ENCODE measurements around the gene CACNA1E. TPM values are rescaled to one million over a fixed set of nuclear protein-coding genes. Genes with fewer than 3 reads are reported as not detected.

Gene CACNA1E
- total and polyA plus RNA-seq, 2 of the 13 experiments (the other 11 are each of a cell fraction or from before 2014, with no cell fraction given) = not detected

- ATAC-seq (no peak), FAIRE-seq (no peak), DNase-seq (ENCODE audit: low spot score) (no peak)
- no peaks in the 10 kb centered on the region for H3K79me2 ChIP-seq (ENCODE audit: insufficient read depth, low read length)
- H4K20me1 ChIP-seq (ENCODE audit: insufficient read depth, low read length) = no peaks in the 10 kb centered on the region
- H2AFZ ChIP-seq (ENCODE audit: low read length) = no peak overlapping the region
- H3K4me1 ChIP-seq (ENCODE audit: insufficient read depth, low read length) = no peaks in the 10 kb centered on the region
- WGBS (ENCODE audit: low lambda C conversion rate) = 1% methylated on average over 3 of the region's 3 CpGs
- in situ Hi-C loops (cut with HindIII; ENCODE audit: extremely low pct_ligation_motif_present, low pct_unique_long_range_greater_than_20kb) (no loop called here), intact Hi-C loops (cut with micrococcal nuclease; ENCODE audit: unreplicated experiment) (no loop called here)
- no TSS peak for BruUV-seq (replicated peaks)
- no peak overlapping the region for H3K9ac ChIP-seq (ENCODE audit: insufficient read depth, low read depth, low read length)
- H3K4me2 ChIP-seq (ENCODE audit: low read depth, low read length) = no peak overlapping the region
- H3K9me3 ChIP-seq (ENCODE audit: low read length) = no peaks in the 10 kb centered on the region
- no peak overlapping the region for H3K27ac ChIP-seq (ENCODE audit: extremely low read length, insufficient read depth, low read length)
- ChIA-PET CTCF (ENCODE audit: low intra/inter-chr PET ratio, low total read pairs) (no interaction called here), POLR2A (no interaction called here)
- TF ChIP-seq GATAD2A (CRISPR knock-in tag; IDR thresholded peaks at IDR 0.05) (no peak), MED8 (CRISPR knock-in tag; IDR thresholded peaks at IDR 0.05; ENCODE audit: insufficient replicate concordance) (no peak), EZH2 (conservative IDR thresholded peaks at IDR 0.05; ENCODE audit: low read depth, low read length) (no peak), ZMAT3 (CRISPR knock-in tag; conservative IDR thresholded peaks at IDR 0.05) (no peak), ZBTB39 (CRISPR knock-in tag; IDR thresholded peaks at IDR 0.05) (no peak)
- peaks cover 0 to 4% of the 10 kb centered on the region in 2 experiments; a peak in 1 of 5 replicates for H3K27me3 ChIP-seq (ENCODE audit: control insufficient read depth in 1 of 2, insufficient read depth in 2 of 2, low read length in 2 of 2)
- H3K36me3 ChIP-seq (replicated peaks in 1 of 2; ENCODE audit: control insufficient read depth in 1 of 2, insufficient read depth in 2 of 2, low read length in 2 of 2) = no peaks in the 10 kb centered on the region
- no peak overlapping the region for H3K4me3 ChIP-seq (replicated peaks in 1 of 3; ENCODE audit: insufficient read depth in 1 of 3, low read depth in 2 of 3, low read length in 3 of 3)
Measured at GRCh38 chr1:181640956-181641355, 157.6 kb downstream of the CACNA1E start.

GRCh38 chr1:181643631-181644030, 160.3 kb downstream of the CACNA1E start:
- H3K4me3 ChIP-seq (replicated peaks in 1 of 3; ENCODE audit: insufficient read depth in 1 of 3, low read depth in 2 of 3, low read length in 3 of 3) = no peak overlapping the region
- FAIRE-seq (no peak), ATAC-seq (no peak), DNase-seq (ENCODE audit: low spot score) (no peak)
- no peaks in the 10 kb centered on the region for H3K79me2 ChIP-seq (ENCODE audit: insufficient read depth, low read length)
- 0% methylated on average over 3 of the region's 3 CpGs for WGBS (ENCODE audit: low lambda C conversion rate)
- H3K9ac ChIP-seq (ENCODE audit: insufficient read depth, low read depth, low read length) = no peak overlapping the region
- no peaks in the 10 kb centered on the region for H3K9me3 ChIP-seq (ENCODE audit: low read length)
- H2AFZ ChIP-seq (ENCODE audit: low read length) = no peak overlapping the region
- no peaks in the 10 kb centered on the region for H3K4me1 ChIP-seq (ENCODE audit: insufficient read depth, low read length)
- no TSS peak for BruUV-seq (replicated peaks)
- in situ Hi-C loops (cut with HindIII; ENCODE audit: extremely low pct_ligation_motif_present, low pct_unique_long_range_greater_than_20kb) (no loop called here), intact Hi-C loops (cut with micrococcal nuclease; ENCODE audit: unreplicated experiment) (no loop called here)
- peaks cover 0 to 11% of the 10 kb centered on the region in 2 experiments; a peak in 1 of 5 replicates for H3K27me3 ChIP-seq (ENCODE audit: control insufficient read depth in 1 of 2, insufficient read depth in 2 of 2, low read length in 2 of 2)
- no peaks in the 10 kb centered on the region for H3K36me3 ChIP-seq (replicated peaks in 1 of 2; ENCODE audit: control insufficient read depth in 1 of 2, insufficient read depth in 2 of 2, low read length in 2 of 2)
- ChIA-PET CTCF (ENCODE audit: low intra/inter-chr PET ratio, low total read pairs) (no interaction called here), POLR2A (no interaction called here)
- no peaks in the 10 kb centered on the region for H4K20me1 ChIP-seq (ENCODE audit: insufficient read depth, low read length)
- H3K27ac ChIP-seq (ENCODE audit: extremely low read length, insufficient read depth, low read length) = no peak overlapping the region
- no peak overlapping the region for H3K4me2 ChIP-seq (ENCODE audit: low read depth, low read length)
- TF ChIP-seq EHMT2 (IDR thresholded peaks at IDR 0.05; ENCODE audit: borderline replicate concordance, low read depth, low read length) = no peak
- TF ChIP-seq, protein P1, sequence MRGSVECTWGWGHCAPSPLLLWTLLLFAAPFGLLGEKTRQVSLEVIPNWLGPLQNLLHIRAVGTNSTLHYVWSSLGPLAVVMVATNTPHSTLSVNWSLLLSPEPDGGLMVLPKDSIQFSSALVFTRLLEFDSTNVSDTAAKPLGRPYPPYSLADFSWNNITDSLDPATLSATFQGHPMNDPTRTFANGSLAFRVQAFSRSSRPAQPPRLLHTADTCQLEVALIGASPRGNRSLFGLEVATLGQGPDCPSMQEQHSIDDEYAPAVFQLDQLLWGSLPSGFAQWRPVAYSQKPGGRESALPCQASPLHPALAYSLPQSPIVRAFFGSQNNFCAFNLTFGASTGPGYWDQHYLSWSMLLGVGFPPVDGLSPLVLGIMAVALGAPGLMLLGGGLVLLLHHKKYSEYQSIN (CRISPR knock-in tag; IDR thresholded peaks at IDR 0.05; ENCODE audit: borderline replicate concordance) = no peak
- TF ChIP-seq ZNF724P (CRISPR knock-in tag; IDR thresholded peaks at IDR 0.05; ENCODE audit: borderline replicate concordance) = no peak
- no peak for TF ChIP-seq SNAPC2 (CRISPR knock-in tag; IDR thresholded peaks at IDR 0.05)

Measured in HepG2 (cell line).